Caco-2 (cell line): Measurements from ENCODE around the gene SH3BP5. TPM values are rescaled to one million over a fixed set of nuclear protein-coding genes. Genes with fewer than 3 reads are reported as not detected.

Experiments used
- BruUV-seq: library from RNA; stranded (reverse); fragments of 400-500 nt; replicated peaks from 2 replicates; lab custom pipeline; 2021; lab: Mats Ljungman, UMichigan
- CTCF ChIA-PET: fragments of 300-600 bp; sonication (Branson Sonifier 250); formaldehyde crosslinking; loops from one replicate; lab custom pipeline; 2022; ENCODE audit warnings: antibody characterized with exemption; lab: Charles Lee
- POLR2A ChIA-PET: fragments of 300-600 bp; sonication (Branson Sonifier 250); formaldehyde crosslinking; loops from one replicate; lab custom pipeline; 2022; ENCODE audit warnings: antibody characterized with exemption; lab: Charles Lee
- DNase-seq, 2 experiments: peaks; one replicate each; pipeline versions ENCODE4 v3.0.0 to v3.0.0-alpha.2; 2020 to 2022
- H3K27me3 ChIP-seq: replicated peaks from 2 replicates; pipeline ENCODE4 v1.6.0; 2011; ENCODE audit warnings: low read length; ENCODE audit not compliant: control insufficient read depth, insufficient read depth
- H3K36me3 ChIP-seq: 2 replicates; pipeline ENCODE4 v1.5.1; 2011; ENCODE audit warnings: low read length; ENCODE audit not compliant: control insufficient read depth, insufficient read depth
- H3K4me1 ChIP-seq: fragments of 250-450 bp; sonication (Bioruptor Pico); 2 replicates; pipeline ENCODE4 v1.5.1; 2020; ENCODE audit warnings: mild to moderate bottlenecking
- H3K4me3 ChIP-seq: 2 replicates; pipeline ENCODE4 v1.5.1; 2011; ENCODE audit warnings: low read depth, mild to moderate bottlenecking, control low read depth, low read length
- H3K9me3 ChIP-seq: fragments of 250-450 bp; sonication (Bioruptor Pico); 2 replicates; pipeline ENCODE4 v1.5.1; 2020; ENCODE audit warnings: mild to moderate bottlenecking, moderate library complexity
- H3K27ac Mint-ChIP-seq: one replicate; pipeline ENCODE4 v1.8.0; 2022; ENCODE audit warnings: mixed read lengths; ENCODE audit not compliant: unreplicated experiment
- H3K27me3 Mint-ChIP-seq: one replicate; pipeline ENCODE4 v1.8.0; 2022; ENCODE audit warnings: mixed read lengths; ENCODE audit not compliant: insufficient read depth, unreplicated experiment
- H3K36me3 Mint-ChIP-seq: one replicate; pipeline ENCODE4 v1.8.0; 2022; ENCODE audit warnings: mild to moderate bottlenecking, mixed read lengths; ENCODE audit not compliant: insufficient read depth, unreplicated experiment
- H3K4me1 Mint-ChIP-seq: one replicate; pipeline ENCODE4 v1.8.0; 2022; ENCODE audit warnings: low read depth, mixed read lengths; ENCODE audit not compliant: unreplicated experiment
- H3K4me3 Mint-ChIP-seq: one replicate; pipeline ENCODE4 v1.8.0; 2022; ENCODE audit warnings: mild to moderate bottlenecking, moderate library complexity, mixed read lengths; ENCODE audit not compliant: unreplicated experiment
- H3K9me3 Mint-ChIP-seq: one replicate; pipeline ENCODE4 v1.8.0; 2022; ENCODE audit warnings: mixed read lengths; ENCODE audit not compliant: unreplicated experiment
- CTCF ChIP-seq, 2 experiments: fragments of 200-600 bp in 1 of 2; IDR thresholded peaks; 1 replicate in 1 of 2; 2 replicates in 1 of 2; pipeline versions ENCODE4 v1.5.1 to v1.8.0; 2011 to 2022; ENCODE audit warnings: antibody characterized with exemption in 1 of 2, control low read depth in 1 of 2, inconsistent platforms in 1 of 2, low read depth in 1 of 2, low read length in 1 of 2, mild to moderate bottlenecking in 1 of 2, moderate library complexity in 1 of 2; ENCODE audit not compliant: insufficient read depth in 1 of 2, severe bottlenecking in 1 of 2, unreplicated experiment in 1 of 2
- intact Hi-C: fragments of 100-400 bp; cut with micrococcal nuclease; formaldehyde crosslinking; loops from one replicate; pipeline ENCODE4 v1.10.0; 2022; ENCODE audit not compliant: unreplicated experiment
- total RNA-seq: library from RNA; stranded (reverse); gene quantifications from 2 replicates; pipeline ENCODE4 v1.2.3, GENCODE V29; 2022

The SH3BP5 gene
- total RNA-seq, 1 experiment from 2014 or later: 26.1 TPM

- no peaks in the 10 kb centered on the region for H3K27me3 ChIP-seq
- no peak overlapping the region for H3K4me3 ChIP-seq
- H3K27ac Mint-ChIP-seq: no peak overlapping the region
- no peaks in the 10 kb centered on the region for H3K4me1 ChIP-seq
- H3K27me3 Mint-ChIP-seq: no peaks in the 10 kb centered on the region
- BruUV-seq: no TSS peak
- H3K9me3 Mint-ChIP-seq: no peaks in the 10 kb centered on the region
- no peak overlapping the region for H3K4me3 Mint-ChIP-seq
- ChIA-PET POLR2A (no interaction called here), CTCF (no interaction called here)
- no peaks in the 10 kb centered on the region for H3K36me3 ChIP-seq
- intact Hi-C loops: no loop called here
- H3K9me3 ChIP-seq: no peaks in the 10 kb centered on the region
- no peak for TF ChIP-seq CTCF (IDR thresholded peaks at IDR 0.05; ENCODE audit: insufficient read depth in 1 of 2, low read depth in 1 of 2, low read length in 1 of 2, severe bottlenecking in 1 of 2, unreplicated experiment in 1 of 2)
- no peaks in the 10 kb centered on the region for H3K4me1 Mint-ChIP-seq
- H3K36me3 Mint-ChIP-seq: peaks cover 57% of the 10 kb centered on the region
- no peak for DNase-seq
These were observed 120.4 kb downstream of the SH3BP5 start for GRCh38 chr3:15211937-15212336.

GRCh38 chr3:15207836-15208504 is 124.4 kb downstream of the SH3BP5 start:
- POLR2A ChIA-PET: interaction anchor here (1.0 kb wide), 1 partner anchor 109 kb away, joined by 3 read pairs; the partner anchor contains the start of gene RBSN
- H3K36me3 ChIP-seq: no peaks in the 10 kb centered on the region
- no TSS peak for BruUV-seq
- H3K27me3 ChIP-seq: no peaks in the 10 kb centered on the region
- H3K9me3 ChIP-seq: no peaks in the 10 kb centered on the region
- H3K9me3 Mint-ChIP-seq: no peaks in the 10 kb centered on the region
- H3K4me1 Mint-ChIP-seq: peaks cover 16% of the 10 kb centered on the region
- CTCF ChIA-PET: interaction anchor here (0.6 to 1.0 kb wide), 2 partner anchors 48 to 60 kb away, joined by 3 to 7 read pairs; no protein-coding TSS in a partner anchor
- H3K4me3 ChIP-seq: peak overlapping the region; percentile 85
- no peaks in the 10 kb centered on the region for H3K27me3 Mint-ChIP-seq
- no peak for DNase-seq
- TF ChIP-seq CTCF (IDR thresholded peaks at IDR 0.05; ENCODE audit: insufficient read depth in 1 of 2, low read depth in 1 of 2, low read length in 1 of 2, severe bottlenecking in 1 of 2, unreplicated experiment in 1 of 2): no peak
- H3K4me1 ChIP-seq: peaks cover 5% of the 10 kb centered on the region; the same call in 1 of the 2 replicates
- peaks cover 20% of the 10 kb centered on the region for H3K36me3 Mint-ChIP-seq
- intact Hi-C loops: loop anchor here (2.0 to 10.0 kb wide), 3 partner anchors 99 to 263 kb away; partner anchors contain the start of genes NR2C2 and RBSN
- peak overlapping the region; percentile 87 for H3K4me3 Mint-ChIP-seq
- H3K27ac Mint-ChIP-seq: peak overlapping the region; percentile 77

- Mint-ChIP-seq H3K27me3 (no peaks in the 10 kb centered on the region), H3K4me1 (peaks cover 21% of the 10 kb centered on the region), H3K9me3 (no peaks in the 10 kb centered on the region), H3K27ac (peak overlapping the region; percentile 77), H3K4me3 (peak overlapping the region; percentile 87), H3K36me3 (peaks cover 12% of the 10 kb centered on the region)
- no peak for TF ChIP-seq CTCF (IDR thresholded peaks at IDR 0.05; ENCODE audit: insufficient read depth in 1 of 2, low read depth in 1 of 2, low read length in 1 of 2, severe bottlenecking in 1 of 2, unreplicated experiment in 1 of 2)
- no peaks in the 10 kb centered on the region for H3K27me3 ChIP-seq
- H3K4me3 ChIP-seq: peak overlapping the region; percentile 85
- H3K4me1 ChIP-seq: peaks cover 5% of the 10 kb centered on the region; the same call in 1 of the 2 replicates
- CTCF ChIA-PET: interaction anchor here (0.7 to 1.3 kb wide), 5 partner anchors 11 to 104 kb away, joined by 3 to 7 read pairs (median 5); no protein-coding TSS in a partner anchor
- peak in 1 of 2 experiments; percentile 32 for DNase-seq
- POLR2A ChIA-PET: interaction anchor here (0.7 to 1.2 kb wide), 3 partner anchors 108 to 115 kb away, joined by 3 to 10 read pairs (median 3); partner anchors contain the start of gene RBSN
- BruUV-seq: TSS peak; percentile 39
- no peaks in the 10 kb centered on the region for H3K9me3 ChIP-seq
- no peaks in the 10 kb centered on the region for H3K36me3 ChIP-seq
- intact Hi-C loops: loop anchor here (2.0 to 10.0 kb wide), 3 partner anchors 98 to 262 kb away; partner anchors contain the start of genes NR2C2 and RBSN
These were observed 125.5 kb downstream of the SH3BP5 start for GRCh38 chr3:15206662-15207576.
